ENCODE measurements around the gene RIN3.

Gene RIN3

GRCh38 chr14:92660571-92660970, 147.0 kb downstream of the RIN3 start:
- no peak for DNase-seq (ENCODE audit: low read depth, low spot score)
- in situ Hi-C loops (cut with HindIII; ENCODE audit: low sequenced_read_pairs), result no loop called here
- H3K4me3 ChIP-seq (ENCODE audit: low read depth, low read length), result no peak overlapping the region
- TF ChIP-seq CTCF (IDR thresholded peaks at IDR 0.05; ENCODE audit: low read depth, low read length), result no peak

GRCh38 chr14:92663049-92663448, 149.5 kb downstream of the RIN3 start:
- peak; percentile 45 for DNase-seq (ENCODE audit: low read depth, low spot score)
- no peak overlapping the region for H3K4me3 ChIP-seq (ENCODE audit: low read depth, low read length)
- in situ Hi-C loops (cut with HindIII; ENCODE audit: low sequenced_read_pairs), result no loop called here
- TF ChIP-seq CTCF (IDR thresholded peaks at IDR 0.05; ENCODE audit: low read depth, low read length), result no peak

GRCh38 chr14:92665661-92666110, 152.1 kb downstream of the RIN3 start:
- TF ChIP-seq CTCF (IDR thresholded peaks at IDR 0.05; ENCODE audit: low read depth, low read length), result no peak
- in situ Hi-C loops (cut with HindIII; ENCODE audit: low sequenced_read_pairs), result no loop called here
- no peak for DNase-seq (ENCODE audit: low read depth, low spot score)
- H3K4me3 ChIP-seq (ENCODE audit: low read depth, low read length), result no peak overlapping the region

DNA sequence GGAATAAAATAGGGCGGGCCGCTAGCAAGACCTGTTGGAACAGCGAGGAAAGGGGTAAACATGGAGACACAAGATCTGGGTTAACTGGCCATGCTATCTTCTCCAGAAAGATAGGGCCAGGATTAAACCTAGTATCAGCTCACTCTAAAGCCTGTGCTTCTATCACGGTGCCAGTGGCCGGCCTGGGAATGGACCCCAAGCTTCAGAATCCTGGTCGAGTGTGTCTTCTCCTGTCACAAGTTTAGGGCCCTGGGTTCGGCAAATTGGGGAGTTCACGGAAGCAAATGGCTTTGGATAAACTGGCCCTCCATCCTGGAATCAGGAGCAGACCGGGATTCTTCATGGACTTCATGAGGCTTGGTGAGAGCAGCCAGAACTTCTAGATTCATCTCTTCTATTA, 152.7 kb downstream of the RIN3 start:
- in situ Hi-C loops (cut with HindIII; ENCODE audit: low sequenced_read_pairs), result no loop called here

DNA sequence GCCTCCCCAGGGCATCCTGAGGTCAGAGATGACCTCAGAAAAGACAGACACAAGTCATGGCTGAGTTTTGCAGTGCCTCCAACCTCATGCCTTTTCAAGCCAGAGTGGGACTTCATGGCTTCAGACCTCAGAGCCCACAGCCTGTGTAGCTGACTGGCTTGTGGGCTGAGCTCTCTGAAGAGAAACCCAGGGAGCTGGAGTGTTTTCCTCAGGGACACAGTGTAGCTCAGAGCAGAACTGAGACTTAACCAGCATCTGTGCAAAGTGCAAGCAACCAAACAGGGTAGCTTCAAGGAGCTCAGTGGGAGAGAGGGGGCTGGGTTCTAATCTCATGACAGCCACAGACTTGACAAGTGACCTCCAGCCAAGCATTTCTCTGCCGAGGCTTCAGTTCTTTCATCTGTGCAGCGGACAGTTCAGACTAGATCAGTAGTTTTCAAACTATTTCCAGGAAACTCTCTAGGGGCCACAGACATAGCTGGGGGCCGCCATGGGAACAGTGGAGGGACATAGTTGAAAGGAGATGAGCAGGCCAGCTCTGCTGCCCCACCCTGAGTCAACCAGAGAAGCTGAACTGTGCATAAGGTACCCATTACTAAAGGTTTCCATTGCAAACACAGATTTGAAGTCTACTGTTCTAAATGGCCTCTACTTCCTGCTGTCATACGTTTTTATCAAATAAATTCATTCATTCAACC, 154.8 kb downstream of the RIN3 start:
- DNase-seq (ENCODE audit: low read depth, low spot score), result no peak
- no peak for TF ChIP-seq CTCF (IDR thresholded peaks at IDR 0.05; ENCODE audit: low read depth, low read length)
- in situ Hi-C loops (cut with HindIII; ENCODE audit: low sequenced_read_pairs), result no loop called here
- no peak overlapping the region for H3K4me3 ChIP-seq (ENCODE audit: low read depth, low read length)

More for the DNA sequence above, 152.7 kb downstream of the RIN3 start:
- DNase-seq (ENCODE audit: low read depth, low spot score), result no peak
- H3K4me3 ChIP-seq (ENCODE audit: low read depth, low read length), result no peak overlapping the region
- TF ChIP-seq CTCF (IDR thresholded peaks at IDR 0.05; ENCODE audit: low read depth, low read length), result no peak

- H3K4me3 ChIP-seq (ENCODE audit: low read depth, low read length), result no peak overlapping the region
- peak; percentile 63 for DNase-seq (ENCODE audit: low read depth, low spot score)
- TF ChIP-seq CTCF (IDR thresholded peaks at IDR 0.05; ENCODE audit: low read depth, low read length), result peak; percentile 37
- in situ Hi-C loops (cut with HindIII; ENCODE audit: low sequenced_read_pairs), result no loop called here
These were observed 156.6 kb downstream of the RIN3 start for GRCh38 chr14:92670160-92670559.
